Cardiac muscle cell (in vitro differentiated cells and primary cell): ENCODE results near the gene PRAF2. TPM values are rescaled to one million over a fixed set of nuclear protein-coding genes. Genes with fewer than 3 reads are reported as not detected.

Experiments
- DNase-seq, 2 donors: peaks; one replicate each; pipeline versions ENCODE4 v3.0.0 to v3.0.0-alpha.2; 2010 to 2017; ENCODE audit warnings: low read depth in 1 of 2, low spot score in 1 of 2
- H3K27ac ChIP-seq: fragments of 200-600 bp; sonication (generic); 2 replicates; pipeline ENCODE4 v1.5.1; 2016
- H3K27me3 ChIP-seq: fragments of 200-600 bp; sonication (generic); 2 replicates; pipeline ENCODE4 v1.6.0; 2016; ENCODE audit warnings: control low read depth
- H3K36me3 ChIP-seq: fragments of 200-600 bp; sonication (generic); 2 replicates; pipeline ENCODE4 v1.5.1; 2016; ENCODE audit warnings: control low read depth
- H3K4me1 ChIP-seq: fragments of 200-600 bp; sonication (generic); 2 replicates; pipeline ENCODE4 v1.8.1; 2017; ENCODE audit warnings: low read depth, mild to moderate bottlenecking, mixed run types
- H3K4me3 ChIP-seq: fragments of 200-600 bp; sonication (generic); 2 replicates; pipeline ENCODE4 v1.5.1; 2016; ENCODE audit warnings: mild to moderate bottlenecking
- H3K9me3 ChIP-seq: fragments of 200-600 bp; sonication (generic); 2 replicates; pipeline ENCODE4 v1.5.1; 2017; ENCODE audit warnings: low read depth, mild to moderate bottlenecking, control low read depth
- polyA plus RNA-seq: library from polyadenylated mRNA; unstranded; fragments of >200 nt; fragmentation: Nextera tagmentation; extraction: Ambion mirVana; gene quantifications from 2 replicates; pipeline ENCODE4 v1.2.1, GENCODE V29; 2016
- total RNA-seq: library from RNA; depleted of rRNA; stranded (reverse); fragments of >200 nt; gene quantifications from 2 replicates; pipeline ENCODE4 v1.2.3, GENCODE V29; 2016
- TF ChIP-seq, protein P1 (sequence below): IDR thresholded peaks from 2 replicates; pipeline ENCODE4 v1.5.1; 2012; ENCODE audit warnings: low read depth, mild to moderate bottlenecking, low read length

Gene PRAF2
- total and polyA plus RNA-seq, 2 experiments from 2014 or later, result 30.3 to 76.7 TPM

DNA sequence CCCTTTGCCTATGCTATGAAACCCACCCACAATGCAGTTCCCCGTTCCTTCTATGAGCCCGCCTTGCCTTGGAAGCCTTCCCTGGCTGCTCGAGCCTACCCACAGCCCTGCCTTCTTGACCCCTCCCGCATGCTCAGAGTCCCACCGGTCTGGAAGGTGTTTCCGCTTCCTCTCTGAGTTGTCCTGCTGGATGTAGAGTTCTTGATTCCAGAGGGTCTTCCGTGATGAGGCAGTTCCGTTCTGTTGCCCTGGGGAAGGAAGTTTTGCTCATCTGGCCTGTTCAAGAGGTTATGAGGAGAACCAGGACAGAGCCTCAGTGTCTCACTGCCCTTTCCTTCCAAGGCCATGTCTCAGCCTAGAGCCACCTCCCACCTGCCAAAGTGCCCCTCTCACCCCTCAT, 42.3 kb upstream of the PRAF2 start:
- no peaks in the 10 kb centered on the region for H3K4me1 ChIP-seq
- no peaks in the 10 kb centered on the region for H3K27me3 ChIP-seq
- no peaks in the 10 kb centered on the region for H3K36me3 ChIP-seq
- no peak overlapping the region for H3K4me3 ChIP-seq
- no peak overlapping the region for H3K27ac ChIP-seq
- H3K9me3 ChIP-seq, result no peaks in the 10 kb centered on the region
- no peak for DNase-seq
- TF ChIP-seq, protein P1, sequence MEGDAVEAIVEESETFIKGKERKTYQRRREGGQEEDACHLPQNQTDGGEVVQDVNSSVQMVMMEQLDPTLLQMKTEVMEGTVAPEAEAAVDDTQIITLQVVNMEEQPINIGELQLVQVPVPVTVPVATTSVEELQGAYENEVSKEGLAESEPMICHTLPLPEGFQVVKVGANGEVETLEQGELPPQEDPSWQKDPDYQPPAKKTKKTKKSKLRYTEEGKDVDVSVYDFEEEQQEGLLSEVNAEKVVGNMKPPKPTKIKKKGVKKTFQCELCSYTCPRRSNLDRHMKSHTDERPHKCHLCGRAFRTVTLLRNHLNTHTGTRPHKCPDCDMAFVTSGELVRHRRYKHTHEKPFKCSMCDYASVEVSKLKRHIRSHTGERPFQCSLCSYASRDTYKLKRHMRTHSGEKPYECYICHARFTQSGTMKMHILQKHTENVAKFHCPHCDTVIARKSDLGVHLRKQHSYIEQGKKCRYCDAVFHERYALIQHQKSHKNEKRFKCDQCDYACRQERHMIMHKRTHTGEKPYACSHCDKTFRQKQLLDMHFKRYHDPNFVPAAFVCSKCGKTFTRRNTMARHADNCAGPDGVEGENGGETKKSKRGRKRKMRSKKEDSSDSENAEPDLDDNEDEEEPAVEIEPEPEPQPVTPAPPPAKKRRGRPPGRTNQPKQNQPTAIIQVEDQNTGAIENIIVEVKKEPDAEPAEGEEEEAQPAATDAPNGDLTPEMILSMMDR, result no peak

DNA sequence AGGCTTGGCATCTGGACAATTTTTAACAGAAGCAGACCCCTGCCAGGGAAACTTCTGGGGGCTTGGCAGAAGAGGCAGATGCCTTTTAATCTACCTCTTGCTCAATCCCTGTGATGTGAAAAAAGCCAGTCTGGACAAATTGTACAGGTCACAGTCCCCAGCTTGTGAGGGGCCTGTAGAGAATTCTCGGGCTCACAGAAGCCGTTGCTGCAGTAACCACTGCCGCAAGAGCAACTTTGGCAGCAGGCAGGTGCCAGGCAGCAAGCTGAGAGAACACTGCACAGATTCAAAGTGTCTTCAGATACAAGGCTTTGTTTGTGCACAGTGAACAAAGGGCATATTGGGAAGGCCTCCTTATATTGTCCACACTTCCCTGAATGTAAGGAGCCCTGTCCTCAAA, 38.0 kb upstream of the PRAF2 start:
- DNase-seq, result no peak
- no peak overlapping the region for H3K4me3 ChIP-seq
- no peak overlapping the region for H3K27ac ChIP-seq
- H3K9me3 ChIP-seq, result no peaks in the 10 kb centered on the region
- no peaks in the 10 kb centered on the region for H3K4me1 ChIP-seq
- H3K36me3 ChIP-seq, result no peaks in the 10 kb centered on the region
- TF ChIP-seq, protein P1, result no peak
- H3K27me3 ChIP-seq, result no peaks in the 10 kb centered on the region

DNA sequence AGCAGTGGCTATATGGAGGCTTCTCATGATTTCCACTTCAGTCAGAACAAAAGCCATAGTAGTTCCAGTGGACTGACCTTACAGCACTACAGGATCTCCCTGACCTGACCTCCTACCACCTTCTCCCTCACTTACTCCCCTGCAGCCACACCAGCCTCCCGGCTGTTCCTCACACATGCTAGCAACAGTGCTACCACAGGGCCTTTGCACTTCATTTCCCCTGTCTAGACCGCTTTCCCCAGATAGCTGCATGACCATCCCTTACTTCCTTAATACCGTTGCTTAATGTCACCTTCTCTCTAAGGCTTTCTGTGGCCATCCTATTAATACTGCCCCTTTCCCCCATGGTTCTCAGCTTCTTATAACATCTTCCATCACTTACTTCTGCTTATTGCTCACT, 36.6 kb upstream of the PRAF2 start:
- TF ChIP-seq, protein P1, result no peak
- Histone ChIP-seq H3K36me3 (no peaks in the 10 kb centered on the region), H3K9me3 (no peaks in the 10 kb centered on the region), H3K27me3 (no peaks in the 10 kb centered on the region), H3K27ac (no peak overlapping the region), H3K4me3 (no peak overlapping the region), H3K4me1 (no peaks in the 10 kb centered on the region)
- no peak for DNase-seq

DNA sequence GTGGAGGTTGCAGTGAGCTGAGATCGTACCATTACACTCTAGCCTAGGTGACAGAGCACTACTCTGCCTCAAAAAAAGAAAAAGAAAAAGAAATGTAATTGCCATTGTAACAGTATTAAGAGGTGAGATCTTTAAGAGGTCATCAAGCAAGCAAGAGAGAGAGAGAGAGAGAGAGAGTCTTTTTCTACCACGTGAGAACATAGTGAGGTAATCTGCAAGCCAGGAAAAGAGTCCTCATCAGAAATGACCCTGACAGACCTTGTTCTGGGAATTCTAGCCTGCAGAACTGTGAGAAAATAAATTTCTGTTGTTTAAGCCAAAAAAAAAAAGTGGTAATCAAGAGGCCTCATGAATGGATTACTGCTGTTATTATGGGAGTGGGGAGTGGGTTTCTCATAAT, 34.8 kb upstream of the PRAF2 start:
- H3K27me3 ChIP-seq, result no peaks in the 10 kb centered on the region
- TF ChIP-seq, protein P1, result no peak

DNA sequence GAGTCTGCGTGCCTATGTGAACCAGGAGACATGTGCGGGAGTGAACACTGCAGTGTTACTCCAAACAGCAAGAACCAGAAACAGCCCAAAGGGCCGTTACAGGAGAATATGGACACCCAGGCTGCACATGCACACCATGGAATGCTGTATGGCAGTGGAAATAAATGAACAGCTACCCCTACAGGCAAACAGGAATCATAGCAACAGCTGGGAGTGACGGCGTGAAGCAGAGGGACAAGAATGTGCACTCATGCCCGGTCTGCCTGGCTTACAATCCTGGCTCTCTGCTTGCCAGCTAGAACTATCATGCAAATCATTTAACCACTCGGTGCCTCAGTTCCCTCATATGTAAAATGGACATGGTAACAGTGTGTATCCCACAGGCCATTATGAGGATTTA, 33.1 kb upstream of the PRAF2 start:
- H3K27ac ChIP-seq, result no peak overlapping the region
- H3K4me3 ChIP-seq, result no peak overlapping the region
- no peaks in the 10 kb centered on the region for H3K36me3 ChIP-seq
- H3K9me3 ChIP-seq, result no peaks in the 10 kb centered on the region
- no peaks in the 10 kb centered on the region for H3K27me3 ChIP-seq
- peak; percentile 22 to 58 for DNase-seq
- no peaks in the 10 kb centered on the region for H3K4me1 ChIP-seq
- TF ChIP-seq, protein P1, result peak; percentile 50

More for the DNA sequence above, 34.8 kb upstream of the PRAF2 start:
- Histone ChIP-seq H3K4me3 (no peak overlapping the region), H3K9me3 (no peaks in the 10 kb centered on the region), H3K4me1 (no peaks in the 10 kb centered on the region), H3K27ac (no peak overlapping the region), H3K36me3 (no peaks in the 10 kb centered on the region)
- DNase-seq, result no peak

DNA sequence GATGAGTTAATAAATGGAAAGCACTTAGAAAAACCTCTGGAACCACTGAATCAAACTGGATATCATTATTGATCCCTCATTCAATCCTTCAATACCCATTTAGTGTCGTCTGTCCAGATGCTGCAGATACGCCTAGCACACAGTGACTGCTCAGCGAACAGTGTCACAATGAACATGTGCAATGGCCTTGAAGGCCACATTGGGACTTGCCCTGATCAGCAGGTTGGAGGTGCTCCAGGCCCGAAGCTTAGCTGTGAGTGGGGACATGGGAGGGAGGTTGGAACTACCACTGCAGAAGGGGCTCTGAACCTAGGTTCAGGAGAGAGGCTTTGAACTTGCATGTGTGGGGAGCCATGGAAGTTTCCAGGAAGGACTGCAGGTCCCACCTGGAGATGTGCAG, 32.5 kb upstream of the PRAF2 start:
- TF ChIP-seq, protein P1, result no peak
- DNase-seq, result no peak
- Histone ChIP-seq H3K36me3 (no peaks in the 10 kb centered on the region), H3K27ac (no peak overlapping the region), H3K4me1 (no peaks in the 10 kb centered on the region), H3K27me3 (no peaks in the 10 kb centered on the region), H3K9me3 (no peaks in the 10 kb centered on the region), H3K4me3 (no peak overlapping the region)
